C4-2B (cell line): ENCODE data around the gene PRKCD.

Experiments used
- H3K27ac ChIP-seq: fragments of 450-650 bp; 2 replicates; pipeline ENCODE4 v1.5.1; 2017
- CTCF ChIP-seq: fragments of 450-650 bp; conservative IDR thresholded peaks from 2 replicates; pipeline ENCODE4 v1.5.1; 2017; ENCODE audit warnings: mild to moderate bottlenecking
- ZFX ChIP-seq: fragments of 450-650 bp; IDR thresholded peaks from 2 replicates; pipeline ENCODE4 v1.6.1; 2017

Gene PRKCD

GRCh38 chr3:53182764-53183355, 21.9 kb downstream of the PRKCD start:
- TF ChIP-seq ZFX (no peak), CTCF (no peak)
- H3K27ac ChIP-seq = no peak overlapping the region

- H3K27ac ChIP-seq = no peak overlapping the region
- TF ChIP-seq ZFX (no peak), CTCF (no peak)
Observed at GRCh38 chr3:53183514-53183913, 22.5 kb downstream of the PRKCD start.

- TF ChIP-seq CTCF (no peak), ZFX (no peak)
- H3K27ac ChIP-seq = no peak overlapping the region
Observed at GRCh38 chr3:53184701-53185100, 23.7 kb downstream of the PRKCD start.

GRCh38 chr3:53185761-53186465, 24.9 kb downstream of the PRKCD start:
- TF ChIP-seq ZFX (no peak), CTCF (no peak)
- H3K27ac ChIP-seq = no peak overlapping the region

GRCh38 chr3:53186726-53187125, 25.7 kb downstream of the PRKCD start:
- no peak overlapping the region for H3K27ac ChIP-seq
- no peak for TF ChIP-seq CTCF
- TF ChIP-seq ZFX = no peak

- TF ChIP-seq CTCF (no peak), ZFX (no peak)
- no peak overlapping the region for H3K27ac ChIP-seq
Observed at GRCh38 chr3:53187430-53187829, 26.4 kb downstream of the PRKCD start.

GRCh38 chr3:53188136-53188685, 27.2 kb downstream of the PRKCD start:
- TF ChIP-seq CTCF = no peak
- no peak for TF ChIP-seq ZFX
- H3K27ac ChIP-seq = no peak overlapping the region
